ENCODE data around the gene MGST2. TPM values are rescaled to one million over a fixed set of nuclear protein-coding genes. Genes with fewer than 3 reads are reported as not detected.
"Not testable (repeated sequence)": the region's sequence is repeated elsewhere in the genome, so short reads cannot be mapped to it uniquely, and the experiment has no call there.

Gene MGST2
- total RNA-seq, 1 experiment from 2014 or later, result 39.8 TPM

DNA sequence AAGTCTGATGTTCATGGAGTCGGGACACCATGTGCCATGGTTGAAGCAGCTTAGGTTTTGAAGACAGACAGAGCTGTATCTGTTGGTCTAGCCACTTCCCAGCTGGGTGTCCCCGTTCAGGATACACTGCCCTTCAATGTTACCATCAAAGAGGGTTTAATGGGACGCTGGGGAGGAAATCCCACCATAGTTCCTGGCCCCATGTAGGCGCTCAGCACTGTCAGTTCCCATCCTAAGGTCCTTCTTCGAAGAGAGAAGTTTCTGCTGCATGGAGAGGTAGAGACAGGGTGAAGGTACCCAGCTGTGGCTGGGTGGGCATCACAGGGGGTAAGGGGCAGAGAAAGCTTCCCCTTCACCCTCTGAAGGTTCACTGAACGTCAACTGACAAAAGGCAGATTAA, 3.7 kb downstream of the MGST2 start:
- DNase-seq (ENCODE audit: extremely low read depth, low read depth), result no peak

DNA sequence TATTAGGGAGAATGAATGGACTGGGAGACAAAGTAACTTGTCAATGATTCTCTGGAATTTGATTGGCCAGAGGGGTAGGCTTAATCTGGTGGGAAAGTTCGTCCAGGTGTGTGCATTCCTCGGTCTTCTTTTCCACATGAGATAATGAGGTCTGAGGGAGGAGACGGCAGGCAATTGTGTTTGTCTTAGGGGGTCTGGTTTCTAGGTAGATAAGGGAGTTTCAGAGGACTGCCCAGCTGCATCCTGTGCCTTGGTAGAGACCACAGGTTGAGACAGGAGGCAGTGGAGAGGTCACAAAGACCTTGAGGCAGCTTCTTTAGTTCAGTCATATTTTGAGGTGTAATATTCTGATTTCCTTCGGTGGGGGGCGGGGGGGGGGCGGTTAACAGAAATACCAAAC, 4.3 kb downstream of the MGST2 start:
- no peak for DNase-seq (ENCODE audit: extremely low read depth, low read depth)

DNA sequence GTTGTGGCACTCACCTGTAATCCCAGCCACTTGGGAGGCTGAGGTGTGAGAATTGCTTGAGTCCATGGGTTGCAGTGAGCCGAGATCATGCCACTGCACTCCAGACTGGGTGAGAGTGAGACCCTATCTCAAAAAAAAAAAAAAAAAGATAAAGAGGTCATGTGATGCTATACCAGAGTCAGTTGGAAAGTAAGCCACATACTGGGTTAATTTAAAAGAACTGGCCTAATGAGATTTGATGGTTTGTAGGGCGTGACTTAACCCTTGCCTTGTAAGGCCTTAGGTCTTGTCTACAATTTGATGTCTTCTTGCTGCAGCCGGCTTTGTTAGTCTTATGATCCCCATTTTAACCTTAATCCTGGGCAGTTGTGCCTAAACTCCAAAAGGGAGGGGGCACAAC, 5.2 kb downstream of the MGST2 start:
- DNase-seq (ENCODE audit: extremely low read depth, low read depth), result no peak

DNA sequence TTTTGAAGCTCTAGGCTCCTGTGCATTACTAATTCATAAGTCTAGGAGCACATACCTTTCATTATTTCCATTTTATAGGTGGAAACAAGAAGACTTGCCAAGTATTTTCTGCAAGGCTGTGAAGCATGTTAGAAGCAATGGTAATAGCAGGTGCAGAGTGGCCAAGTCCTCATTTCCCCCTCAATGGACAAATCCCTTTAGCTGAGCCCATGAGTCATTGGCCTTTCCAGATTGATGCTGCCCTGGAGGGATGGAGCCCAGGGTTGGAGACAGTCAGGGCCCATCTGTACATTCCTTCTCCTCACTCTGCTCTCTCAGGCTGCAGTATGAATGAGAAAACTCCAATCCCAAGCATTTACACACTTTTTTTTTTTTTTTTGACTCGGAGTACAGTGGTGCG, 6.6 kb downstream of the MGST2 start:
- DNase-seq (ENCODE audit: extremely low read depth, low read depth), result no peak

DNA sequence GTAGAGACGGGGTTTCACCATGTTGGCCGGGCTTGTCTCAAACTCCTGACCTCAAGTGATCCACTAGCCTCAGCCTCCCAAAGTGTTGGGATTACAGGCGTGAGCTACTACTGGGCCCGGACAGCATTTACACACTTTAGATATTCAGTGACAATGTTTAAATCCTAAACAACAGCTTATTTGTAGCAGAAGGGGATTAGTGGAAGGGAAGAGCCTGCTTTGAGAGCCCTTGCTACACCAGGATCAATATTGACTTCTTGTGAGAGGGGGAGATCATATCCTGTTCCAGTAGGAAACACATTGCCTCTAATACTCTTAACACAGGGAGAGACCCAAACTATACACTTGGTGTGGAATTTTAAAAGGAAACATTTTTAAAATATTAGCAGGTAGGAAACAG, 7.1 kb downstream of the MGST2 start:
- DNase-seq (ENCODE audit: extremely low read depth, low read depth), result no peak

DNA sequence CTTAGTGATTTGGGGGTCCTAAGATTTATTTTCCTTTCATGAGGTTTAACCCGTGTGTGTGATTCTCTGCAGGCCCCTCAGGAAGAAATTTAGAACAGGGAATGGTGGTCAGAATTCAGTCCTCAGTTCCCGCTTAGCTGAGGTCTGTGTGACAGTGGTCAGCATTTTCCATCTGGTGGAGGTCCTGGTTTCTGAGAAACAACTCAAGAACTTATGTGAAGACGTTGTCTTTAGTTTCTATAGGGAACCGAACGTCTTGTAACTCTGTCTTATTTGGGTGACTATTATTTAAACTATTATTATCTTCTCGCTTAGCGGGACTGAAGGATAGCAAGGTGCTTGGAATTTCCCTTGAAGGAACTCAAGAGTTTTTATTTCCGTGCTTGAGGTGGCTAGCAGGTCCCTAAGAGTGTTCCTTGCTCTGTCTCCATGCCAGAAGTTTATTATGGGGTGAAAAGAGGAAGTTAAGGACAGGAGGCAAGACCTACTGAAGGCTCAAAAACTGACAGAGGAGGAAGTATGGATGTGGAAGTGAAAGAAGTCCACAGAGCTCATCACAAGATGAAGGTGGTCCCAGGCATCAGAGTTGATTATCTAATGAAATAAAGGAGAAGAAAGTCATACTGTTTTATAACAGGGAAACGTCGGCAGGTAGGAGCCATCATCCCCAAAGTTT, 9.4 kb downstream of the MGST2 start:
- DNase-seq (ENCODE audit: extremely low read depth, low read depth), result no peak

DNA sequence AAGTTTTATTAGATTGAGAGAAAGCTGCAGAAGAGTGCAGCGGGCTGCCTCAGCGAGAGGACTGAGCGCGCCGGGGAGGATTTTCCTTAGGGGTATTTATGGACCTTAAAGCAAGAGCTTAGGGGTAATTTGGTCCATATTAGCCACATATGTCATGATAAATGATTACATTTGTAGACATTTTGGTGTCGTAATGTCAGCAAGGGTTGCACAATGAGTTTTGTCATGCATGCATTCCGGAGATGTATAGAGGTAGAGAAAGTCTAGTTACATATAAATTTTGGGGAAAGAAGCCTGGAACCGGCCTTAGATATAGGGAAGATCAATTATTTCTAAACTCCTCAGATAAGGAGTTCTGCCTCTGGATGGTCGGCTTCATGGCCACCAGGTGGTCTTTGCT, 10.0 kb downstream of the MGST2 start:
- DNase-seq (ENCODE audit: extremely low read depth, low read depth), result no peak

DNA sequence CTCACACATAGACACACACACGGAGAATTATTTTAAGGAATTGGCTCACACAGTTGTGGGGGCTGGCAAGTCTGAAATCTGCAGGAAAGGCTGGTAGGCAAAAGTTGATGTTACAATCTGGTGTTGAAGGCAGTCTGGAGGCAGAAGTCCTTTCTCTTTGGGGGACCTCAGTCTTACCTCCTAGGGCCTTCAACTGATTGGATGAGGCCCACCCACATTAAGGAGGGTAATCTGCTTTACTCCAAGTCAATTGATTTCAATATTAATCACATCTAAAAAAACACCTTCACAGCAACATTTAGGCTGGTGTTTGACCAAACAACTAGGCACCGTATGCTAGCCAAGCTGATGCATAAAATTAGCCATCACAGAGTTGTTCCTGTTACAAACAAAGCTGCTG, 10.7 kb downstream of the MGST2 start:
- DNase-seq (ENCODE audit: extremely low read depth, low read depth), result no peak

DNA sequence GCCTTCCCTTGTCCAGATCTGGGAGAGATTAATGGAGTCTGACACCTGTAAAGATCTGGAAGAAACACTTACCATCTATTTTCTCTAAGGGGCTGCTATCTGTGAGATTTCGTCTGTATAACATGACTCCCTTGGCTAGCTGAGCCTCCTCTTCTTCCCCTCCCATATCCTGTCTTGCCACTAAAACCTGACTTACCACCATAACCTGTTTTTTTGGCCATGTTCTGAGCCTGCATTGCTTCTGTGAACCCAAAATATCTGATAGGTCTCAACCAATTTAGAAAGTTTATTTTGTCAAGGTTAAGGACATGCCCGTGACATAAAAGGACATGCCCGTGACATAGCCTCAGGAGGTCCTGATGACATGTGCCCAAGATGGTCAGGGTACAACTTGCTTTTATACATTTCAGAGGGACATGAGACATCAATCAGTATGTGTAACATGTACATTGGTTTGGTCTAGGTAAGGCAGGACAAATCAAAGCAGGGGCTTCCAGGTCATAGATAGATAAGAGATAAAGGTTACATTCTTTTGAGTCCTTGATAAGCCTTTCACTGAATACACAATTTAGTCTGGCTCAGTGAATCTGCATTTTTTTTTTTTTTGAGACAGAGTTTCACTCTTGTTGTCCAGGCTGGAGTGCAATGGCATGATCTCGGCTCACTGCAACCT, 11.4 kb downstream of the MGST2 start:
- no peak for DNase-seq (ENCODE audit: extremely low read depth, low read depth)

DNA sequence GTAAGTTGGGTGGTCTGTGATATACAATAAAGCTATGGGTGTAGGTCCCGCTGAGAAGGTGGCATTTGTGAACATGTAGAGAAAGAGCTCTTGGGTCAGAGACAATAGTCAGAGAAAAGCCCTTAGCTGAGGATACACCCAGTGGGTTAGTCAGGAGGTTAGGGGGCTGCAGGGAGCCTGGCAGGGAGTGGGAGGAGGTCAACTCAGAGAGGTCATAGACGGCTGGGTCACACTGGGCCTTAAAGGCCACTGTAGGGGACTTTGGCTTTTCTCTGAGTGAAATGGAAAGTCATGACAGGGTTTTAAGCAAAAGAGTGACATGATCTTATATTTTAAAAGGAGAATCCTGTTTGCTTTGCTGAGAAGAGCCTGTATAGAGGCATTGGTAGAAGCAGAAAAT, 16.7 kb downstream of the MGST2 start:
- DNase-seq (ENCODE audit: extremely low read depth, low read depth), result no peak

DNA sequence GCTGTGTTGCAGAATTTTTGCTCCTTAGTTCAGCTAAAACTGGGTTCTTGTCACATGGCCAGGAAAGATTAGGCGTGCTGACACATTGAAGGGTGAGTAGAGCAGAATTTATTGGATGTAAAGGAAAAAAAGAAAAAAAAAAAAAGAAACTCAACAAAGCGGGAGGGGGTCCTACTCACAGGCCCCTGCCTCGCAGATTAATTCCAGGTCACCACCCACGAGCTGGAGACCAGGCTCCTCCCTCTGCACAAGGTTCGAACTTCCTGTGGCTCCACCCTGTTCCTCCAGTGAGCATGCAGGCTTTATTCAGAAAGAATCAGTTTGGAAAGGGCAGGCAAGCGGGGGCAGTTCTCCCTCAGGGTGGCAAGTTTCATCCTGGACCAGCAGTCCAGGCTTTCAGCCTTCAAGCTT, 17.1 kb downstream of the MGST2 start:
- no peak for DNase-seq (ENCODE audit: extremely low read depth, low read depth)

DNA sequence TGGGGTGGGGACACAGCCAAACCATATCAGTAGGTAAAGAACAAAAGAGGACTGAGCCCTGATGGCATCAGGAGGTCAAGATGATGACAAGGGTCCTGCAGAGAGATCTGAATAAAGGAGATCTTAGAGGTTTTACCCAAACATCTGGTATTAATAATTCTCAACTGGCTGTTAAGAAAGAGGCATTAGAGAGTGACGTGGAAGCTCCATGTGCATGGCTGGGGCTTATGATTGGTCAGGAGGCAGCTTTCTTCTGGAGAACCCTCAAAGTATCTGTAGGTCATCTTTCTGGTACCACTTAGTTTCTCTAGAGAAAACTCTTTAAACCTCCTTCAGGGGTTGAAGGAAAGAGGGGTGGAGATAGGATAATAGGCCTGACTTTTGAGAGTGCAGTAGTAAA, 18.7 kb downstream of the MGST2 start:
- DNase-seq (ENCODE audit: extremely low read depth, low read depth), result no peak

DNA sequence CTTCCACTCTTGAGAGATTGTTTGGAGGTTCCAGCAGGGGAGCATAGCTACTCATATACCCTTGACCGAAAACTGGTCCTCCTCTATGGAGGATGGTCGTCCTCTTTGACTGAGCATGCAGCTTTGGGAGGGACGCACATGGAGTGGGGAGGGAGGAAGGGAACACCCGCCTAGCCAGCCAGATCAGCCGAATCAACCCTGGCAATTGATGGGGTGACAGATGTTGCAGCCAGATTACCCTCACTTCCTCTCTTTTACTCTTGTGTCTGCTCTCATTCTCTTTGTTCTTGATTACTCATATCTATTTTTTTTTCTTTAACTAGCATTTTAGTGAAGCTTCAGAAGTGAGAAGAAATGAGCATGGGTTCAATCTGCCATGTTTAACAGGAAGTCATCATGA, 19.6 kb downstream of the MGST2 start:
- no peak for DNase-seq (ENCODE audit: extremely low read depth, low read depth)

DNA sequence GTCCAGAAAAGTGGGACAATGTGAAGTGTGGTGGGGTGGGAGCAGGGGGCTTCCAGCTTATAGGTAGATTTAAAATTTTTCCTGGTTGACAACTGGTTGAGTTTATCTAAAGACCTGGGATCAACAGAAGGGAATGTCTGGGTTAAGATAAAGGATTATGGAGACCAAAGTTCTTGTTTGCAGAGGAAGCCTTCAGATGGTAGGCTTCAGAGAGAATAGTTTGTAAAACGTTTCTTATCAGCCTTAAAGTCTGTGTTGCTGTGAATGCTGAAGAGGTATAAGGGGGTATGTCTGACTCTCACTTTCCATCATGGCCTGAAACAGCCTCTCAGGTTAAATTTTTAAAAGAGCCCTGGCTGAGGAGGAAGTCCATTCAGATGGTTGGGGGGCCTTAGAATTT, 20.5 kb downstream of the MGST2 start:
- no peak for DNase-seq (ENCODE audit: extremely low read depth, low read depth)

DNA sequence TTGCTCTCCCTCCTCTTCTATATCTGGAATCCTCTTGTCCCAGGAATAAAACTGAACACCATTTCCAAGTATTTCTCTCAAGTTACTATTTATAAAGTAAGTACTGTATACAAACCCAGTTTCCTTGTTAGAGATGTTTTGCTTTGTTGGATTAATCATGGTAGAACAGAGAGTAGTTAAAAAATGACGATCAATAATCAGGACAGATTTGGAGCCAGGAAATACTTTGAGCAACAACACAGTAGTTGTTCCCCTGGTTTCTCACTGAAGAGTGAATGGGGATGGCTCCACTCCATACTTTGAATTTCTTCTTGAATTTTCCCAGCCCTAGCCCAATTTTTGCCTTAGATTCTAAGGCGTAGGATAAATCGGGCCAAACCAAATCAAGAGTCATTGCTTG, 21.4 kb downstream of the MGST2 start:
- DNase-seq (ENCODE audit: extremely low read depth, low read depth), result no peak

DNA sequence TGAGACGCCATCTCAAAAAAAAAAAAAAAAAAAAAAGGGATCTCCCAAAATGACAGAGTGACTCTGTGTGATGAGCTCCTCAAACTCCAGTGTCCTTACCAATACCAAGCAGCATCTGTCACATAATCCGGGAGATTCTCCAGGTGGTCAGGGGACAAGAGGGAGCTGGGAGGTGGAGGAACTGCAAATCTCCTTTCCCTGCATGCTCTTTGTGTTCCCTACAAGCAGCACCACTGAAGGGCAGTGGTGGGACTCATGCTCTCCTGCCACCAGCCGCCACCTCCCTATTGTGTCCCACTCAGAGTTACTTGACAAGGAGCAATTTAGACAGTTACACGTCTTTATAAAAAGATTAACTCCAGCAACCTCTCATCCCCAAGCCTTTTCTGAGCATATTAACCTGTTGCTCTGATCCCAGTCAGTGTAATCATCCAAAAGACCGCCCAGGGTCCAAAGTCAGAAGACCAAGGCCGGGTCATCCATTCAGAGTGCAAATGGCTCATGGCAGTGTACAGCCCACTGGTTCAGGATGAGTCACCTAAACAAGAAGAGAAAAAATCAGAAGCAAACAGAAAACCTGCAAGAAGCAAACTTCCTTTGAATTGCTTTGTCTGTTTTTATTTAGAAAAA, 23.6 kb downstream of the MGST2 start:
- no peak for DNase-seq (ENCODE audit: extremely low read depth, low read depth)

DNA sequence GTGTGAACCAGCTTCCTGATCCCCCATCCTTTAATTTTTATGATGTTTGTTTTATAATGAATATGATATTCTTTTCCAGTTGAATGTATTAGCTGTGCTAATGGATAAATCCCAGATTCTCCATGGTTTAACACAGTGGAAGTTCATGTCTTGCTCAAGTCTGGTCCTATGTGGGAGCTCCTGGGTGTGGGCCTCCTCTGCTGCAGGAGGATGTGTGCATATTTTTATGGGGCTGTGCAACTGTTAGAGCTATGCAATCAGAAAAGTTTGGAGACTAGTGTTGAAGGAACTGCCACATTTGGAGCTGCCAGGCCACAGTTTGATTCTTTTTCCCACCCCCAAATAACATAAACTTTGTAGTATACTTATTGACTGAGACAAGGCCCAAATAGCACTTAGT, 24.8 kb downstream of the MGST2 start:
- DNase-seq (ENCODE audit: extremely low read depth, low read depth), result no peak

DNA sequence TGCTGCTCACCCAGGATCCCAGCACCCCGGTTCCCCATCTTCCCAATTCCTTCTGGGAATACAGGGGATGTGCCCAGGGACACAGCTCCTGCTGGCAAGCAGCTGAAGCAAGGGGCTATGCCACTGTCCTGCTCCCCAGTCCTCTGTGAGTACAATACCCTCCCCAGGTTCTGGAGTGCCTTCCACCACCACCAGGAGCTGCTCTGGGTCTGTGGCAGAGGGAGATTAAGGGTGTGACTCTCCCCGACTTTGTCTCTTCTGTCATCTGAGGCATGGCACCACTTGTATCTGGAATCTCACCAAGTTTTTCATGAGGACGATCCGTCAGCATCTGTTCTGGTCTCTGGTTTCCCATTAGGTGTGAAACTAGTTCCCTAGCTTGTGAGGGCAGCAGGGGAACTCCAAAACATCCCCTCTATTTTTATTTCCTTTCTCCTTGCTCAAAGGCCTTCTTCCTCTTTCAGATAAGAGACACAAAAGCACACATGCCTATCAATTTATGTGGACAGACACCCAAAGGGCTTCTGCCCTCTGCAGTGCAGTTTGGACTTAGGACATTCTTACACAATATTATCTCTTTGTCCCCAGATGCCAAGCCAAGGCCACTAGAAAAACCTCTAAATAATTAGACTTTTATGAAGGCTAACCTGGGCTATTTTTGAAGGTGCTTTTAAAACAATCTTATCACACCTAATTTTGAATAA, 26.8 kb downstream of the MGST2 start:
- DNase-seq (ENCODE audit: extremely low read depth, low read depth), result no peak

DNA sequence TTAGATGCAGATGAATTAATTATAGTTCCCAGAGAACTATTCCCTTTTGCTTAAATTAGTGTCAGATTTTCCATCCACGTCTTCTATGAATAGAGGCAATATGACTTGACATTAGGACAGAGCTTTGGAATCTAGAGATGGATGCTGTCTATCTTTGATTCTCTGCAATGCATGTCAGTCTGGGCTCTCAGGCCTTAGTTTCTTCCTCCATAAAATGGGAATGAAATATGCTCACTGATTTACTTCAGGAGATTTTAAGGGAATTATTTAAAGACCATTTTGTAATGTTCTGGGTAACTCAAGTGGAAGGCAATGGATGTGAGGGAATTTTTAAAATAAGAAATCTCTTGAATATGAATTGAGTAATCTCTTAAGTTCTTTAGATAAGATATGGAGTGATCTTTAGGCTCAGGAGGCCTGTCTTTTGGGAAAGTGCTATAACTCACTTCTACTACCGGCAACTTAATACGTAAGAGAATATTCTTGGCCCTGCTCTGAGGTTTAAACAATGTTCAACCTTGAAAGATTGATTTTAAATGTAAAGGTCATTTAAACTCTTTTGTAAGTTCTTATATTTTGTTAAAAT, 29.0 kb downstream of the MGST2 start:
- DNase-seq (ENCODE audit: extremely low read depth, low read depth), result no peak

DNA sequence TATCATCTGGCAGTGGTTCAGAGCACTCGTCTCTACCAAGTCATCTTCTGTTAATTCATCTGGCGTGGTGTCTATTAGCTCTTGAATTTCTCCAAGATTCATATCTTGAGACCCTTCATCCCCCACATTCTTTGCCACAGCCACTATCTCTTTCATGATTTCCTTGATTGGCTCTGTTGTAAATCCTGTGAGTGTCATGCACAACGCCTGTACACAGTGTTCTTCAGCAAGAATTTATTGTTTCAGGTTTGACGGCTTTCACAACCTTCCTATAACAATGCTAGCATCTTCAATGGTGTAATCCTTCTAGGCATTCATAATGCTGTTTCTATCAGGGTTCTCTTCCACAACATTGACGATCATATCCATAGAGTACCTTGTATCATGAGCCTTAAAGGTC, 30.9 kb downstream of the MGST2 start:
- no peak for DNase-seq (ENCODE audit: extremely low read depth, low read depth)

DNA sequence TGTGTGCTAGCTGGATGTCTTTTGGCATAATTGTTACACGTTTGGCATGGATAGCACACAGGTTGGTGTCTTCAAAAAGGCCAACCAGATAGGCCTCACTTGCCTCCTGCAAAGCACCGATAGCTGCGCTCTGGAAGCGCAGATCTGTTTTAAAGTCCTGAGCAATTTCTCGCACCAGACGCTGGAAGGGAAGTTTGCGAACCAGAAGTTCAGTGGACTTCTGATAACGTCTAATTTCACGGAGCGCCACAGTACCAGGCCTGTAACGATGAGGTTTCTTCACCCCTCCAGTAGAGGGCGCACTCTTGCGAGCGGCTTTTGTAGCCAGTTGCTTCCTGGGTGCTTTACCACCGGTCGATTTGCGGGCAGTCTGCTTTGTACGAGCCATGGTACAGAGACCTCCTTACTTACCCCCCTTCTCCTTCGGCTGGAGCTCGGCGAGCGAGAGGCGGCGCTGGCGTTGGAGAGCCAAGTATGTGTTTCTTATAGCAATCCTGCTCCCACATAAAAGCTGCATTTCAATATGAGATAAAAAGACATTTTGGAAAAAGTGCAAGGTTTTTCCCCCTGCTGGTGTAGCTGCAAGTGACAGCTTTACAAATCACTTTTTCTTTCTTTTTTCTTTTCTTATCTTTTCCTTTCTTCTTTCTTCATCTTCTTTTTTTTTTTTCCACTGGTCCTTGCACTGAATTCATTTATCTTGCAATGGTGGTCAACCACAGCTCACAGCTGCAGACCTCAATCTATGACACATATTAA, 32.7 kb downstream of the MGST2 start:
- not testable (repeated sequence) for DNase-seq (ENCODE audit: extremely low read depth, low read depth)
